Bronchial epithelial cell (primary cell): ENCODE measurements around the gene CNTN3. TPM values are rescaled to one million over a fixed set of nuclear protein-coding genes. Genes with fewer than 3 reads are reported as not detected.

ENCODE experiments used
- DNase-seq: peaks from one replicate; pipeline ENCODE4 v3.0.0-alpha.2; 2010; ENCODE audit warnings: low read depth
- FAIRE-seq: peaks from 2 replicates; lab custom pipeline; 2011; peaks lifted over from hg19 to GRCh38; lab: Jason Lieb, UNC
- H3K27me3 ChIP-seq: 2 replicates; pipeline ENCODE4 v1.5.1; 2011; ENCODE audit warnings: low read length; ENCODE audit not compliant: control insufficient read depth, insufficient read depth
- H3K36me3 ChIP-seq: 2 replicates; pipeline ENCODE4 v1.5.1; 2011; ENCODE audit warnings: low read length; ENCODE audit not compliant: control insufficient read depth, insufficient read depth
- H3K4me3 ChIP-seq: 2 replicates; pipeline ENCODE4 v1.5.1; 2011; ENCODE audit warnings: mild to moderate bottlenecking, low read depth, low read length, control low read depth
- CTCF ChIP-seq: IDR thresholded peaks from 2 replicates; pipeline ENCODE4 v1.5.1; 2011; ENCODE audit warnings: mild to moderate bottlenecking, moderate library complexity, low read length, control low read depth, inconsistent platforms; ENCODE audit not compliant: insufficient read depth, severe bottlenecking
- total RNA-seq: library from RNA; depleted of rRNA; stranded (reverse); fragments of >200 nt; gene quantifications from 2 replicates; pipeline ENCODE4 v1.2.1, GENCODE V29; 2014

CNTN3 gene
- total RNA-seq, 1 donor from 2014 or later, result 1.1 TPM

- H3K36me3 ChIP-seq, result no peaks in the 10 kb centered on the region
- no peak for TF ChIP-seq CTCF
- H3K27me3 ChIP-seq, result no peaks in the 10 kb centered on the region
- FAIRE-seq (no peak), DNase-seq (peak; percentile 91)
- no peak overlapping the region for H3K4me3 ChIP-seq
Observed at GRCh38 chr3:74599564-74599963, 14.9 kb downstream of the CNTN3 start.

- H3K36me3 ChIP-seq, result no peaks in the 10 kb centered on the region
- TF ChIP-seq CTCF, result no peak
- no peak for FAIRE-seq
Observed at GRCh38 chr3:74593152-74593551, 21.3 kb downstream of the CNTN3 start.

GRCh38 chr3:74592359-74592758, 22.1 kb downstream of the CNTN3 start:
- Histone ChIP-seq H3K27me3 (no peaks in the 10 kb centered on the region), H3K36me3 (no peaks in the 10 kb centered on the region), H3K4me3 (no peak overlapping the region)
- DNase-seq (no peak), FAIRE-seq (no peak)
- no peak for TF ChIP-seq CTCF

More at GRCh38 chr3:74593152-74593551, 21.3 kb downstream of the CNTN3 start:
- no peak overlapping the region for H3K4me3 ChIP-seq
- H3K27me3 ChIP-seq, result no peaks in the 10 kb centered on the region
- no peak for DNase-seq

GRCh38 chr3:74591946-74592345, 22.5 kb downstream of the CNTN3 start:
- Histone ChIP-seq H3K27me3 (no peaks in the 10 kb centered on the region), H3K36me3 (no peaks in the 10 kb centered on the region), H3K4me3 (no peak overlapping the region)
- no peak for TF ChIP-seq CTCF
- FAIRE-seq (no peak), DNase-seq (no peak)

- DNase-seq (no peak), FAIRE-seq (no peak)
- no peak for TF ChIP-seq CTCF
- Histone ChIP-seq H3K4me3 (no peak overlapping the region), H3K27me3 (no peaks in the 10 kb centered on the region), H3K36me3 (no peaks in the 10 kb centered on the region)
Observed at GRCh38 chr3:74591342-74591741, 23.1 kb downstream of the CNTN3 start.

- Histone ChIP-seq H3K27me3 (no peaks in the 10 kb centered on the region), H3K4me3 (no peak overlapping the region), H3K36me3 (no peaks in the 10 kb centered on the region)
- no peak for DNase-seq
- no peak for TF ChIP-seq CTCF
- no peak for FAIRE-seq
Observed at GRCh38 chr3:74590620-74591262, 23.7 kb downstream of the CNTN3 start.
